ENCODE results near the gene HIF3A. TPM values are rescaled to one million over a fixed set of nuclear protein-coding genes. Genes with fewer than 3 reads are reported as not detected.

Gene HIF3A
- total and polyA plus RNA-seq, 8 donors, result 17.6 to 235 (median 102) TPM

GRCh38 chr19:46339446-46339845 lies 42.6 kb downstream of the HIF3A start:
- Histone ChIP-seq H3K9me3 (no peaks in the 10 kb centered on the region), H3K27ac (no peak overlapping the region), H3K27me3 (no peaks in the 10 kb centered on the region), H3K4me1 (no peaks in the 10 kb centered on the region), H3K4me3 (no peak overlapping the region), H3K36me3 (peaks cover 22 to 83% (median 69%) of the 10 kb centered on the region in 4 donors)
- intact Hi-C loops (cut with DNase I; ENCODE audit: low total_unique reads), result no loop called here
- no peak for DNase-seq
- no peak for TF ChIP-seq EP300 (IDR thresholded peaks at IDR 0.05)
- TF ChIP-seq CTCF (IDR thresholded peaks at IDR 0.05), result no peak
- no peak for TF ChIP-seq POLR2A (IDR thresholded peaks at IDR 0.05)
- TF ChIP-seq POLR2AphosphoS5 (IDR thresholded peaks at IDR 0.05), result no peak
- 60 to 86% (median 79%) methylated on average over 9 to 10 of the region's 10 CpGs for WGBS, 5 donors

GRCh38 chr19:46340051-46340659 lies 43.3 kb downstream of the HIF3A start:
- intact Hi-C loops (cut with DNase I; ENCODE audit: low total_unique reads), result no loop called here
- no peak for DNase-seq
- peaks cover 22 to 76% (median 63%) of the 10 kb centered on the region in 4 donors for H3K36me3 ChIP-seq
- WGBS, 5 donors, result 95 to 98% (median 96%) methylated on average over 11 of the region's 11 CpGs
- H3K9me3 ChIP-seq, result no peaks in the 10 kb centered on the region
- H3K4me1 ChIP-seq, result no peaks in the 10 kb centered on the region
- no peaks in the 10 kb centered on the region for H3K27me3 ChIP-seq
- no peak overlapping the region for H3K4me3 ChIP-seq
- H3K27ac ChIP-seq, result no peak overlapping the region
- TF ChIP-seq POLR2A (IDR thresholded peaks at IDR 0.05) (no peak), POLR2AphosphoS5 (IDR thresholded peaks at IDR 0.05) (no peak), CTCF (IDR thresholded peaks at IDR 0.05) (no peak), EP300 (IDR thresholded peaks at IDR 0.05) (no peak)

- TF ChIP-seq POLR2AphosphoS5 (IDR thresholded peaks at IDR 0.05) (no peak), POLR2A (IDR thresholded peaks at IDR 0.05) (no peak), EP300 (IDR thresholded peaks at IDR 0.05) (no peak), CTCF (IDR thresholded peaks at IDR 0.05) (no peak)
- 62 to 69% (median 63%) methylated on average over 3 of the region's 3 CpGs for WGBS, 5 donors
- intact Hi-C loops (cut with DNase I; ENCODE audit: low total_unique reads), result no loop called here
- H3K4me1 ChIP-seq, result peaks cover 0 to 13% (median 8%) of the 10 kb centered on the region in 4 donors
- H3K36me3 ChIP-seq, result peaks cover 12 to 58% (median 48%) of the 10 kb centered on the region in 4 donors
- H3K9me3 ChIP-seq, result no peaks in the 10 kb centered on the region
- H3K27me3 ChIP-seq, result no peaks in the 10 kb centered on the region
- no peak overlapping the region for H3K27ac ChIP-seq
- no peak for DNase-seq
- H3K4me3 ChIP-seq, result no peak overlapping the region
Observed at GRCh38 chr19:46341937-46342336, 45.1 kb downstream of the HIF3A start.

GRCh38 chr19:46344363-46344762 lies 47.5 kb downstream of the HIF3A start:
- TF ChIP-seq POLR2AphosphoS5 (IDR thresholded peaks at IDR 0.05) (no peak), EP300 (IDR thresholded peaks at IDR 0.05) (no peak), CTCF (IDR thresholded peaks at IDR 0.05) (no peak), POLR2A (IDR thresholded peaks at IDR 0.05) (no peak)
- WGBS, 5 donors, result 50 to 88% (median 65%) methylated on average over 1 of the region's 1 CpG
- H3K27me3 ChIP-seq, result no peaks in the 10 kb centered on the region
- no peak for DNase-seq
- no peak overlapping the region for H3K27ac ChIP-seq
- no peaks in the 10 kb centered on the region for H3K9me3 ChIP-seq
- H3K4me3 ChIP-seq, result no peak overlapping the region
- peaks cover 12 to 34% (median 24%) of the 10 kb centered on the region in 4 donors for H3K36me3 ChIP-seq
- intact Hi-C loops (cut with DNase I; ENCODE audit: low total_unique reads), result no loop called here
- peaks cover 19 to 35% (median 30%) of the 10 kb centered on the region in 4 donors for H3K4me1 ChIP-seq

Data from stomach (tissue), 9 donors.